ENCODE measurements around the gene MAX. TPM values are rescaled to one million over a fixed set of nuclear protein-coding genes. Genes with fewer than 3 reads are reported as not detected.
A peak's percentile ranks its signal among the peaks of the same experiment; 100 is the strongest.

Gene MAX
- total and polyA plus RNA-seq, 4 experiments from 2014 or later: 162 to 212 (median 181) TPM

GRCh38 chr14:65062096-65063075, 39.9 kb downstream of the MAX start:
- Mint-ChIP-seq H3K4me1 (peaks cover 0 to 11% (median 5%) of the 10 kb centered on the region in 4 donors), H3K4me3 (no peak overlapping the region), H3K36me3 (peaks cover 70% of the 10 kb centered on the region in 2 donors), H3K27me3 (no peaks in the 10 kb centered on the region), H3K9me3 (no peaks in the 10 kb centered on the region), H3K27ac (peak overlapping the region in 3 of 7 donors; percentile 25 to 43 (median 41))
- DNase-seq: no peak
- Histone ChIP-seq H3K4me3 (ENCODE audit: low read length in 2 of 2) (no peak overlapping the region), H3K27ac (ENCODE audit: low read depth, low read length) (no peak overlapping the region), H3K36me3 (ENCODE audit: insufficient read depth, low read length) (peaks cover 37% of the 10 kb centered on the region), H3K4me1 (ENCODE audit: insufficient read depth, low read length) (no peaks in the 10 kb centered on the region), H3K27me3 (ENCODE audit: insufficient read depth, low read length) (no peaks in the 10 kb centered on the region), H3K9me3 (ENCODE audit: control insufficient read depth in 1 of 2, low read length in 2 of 2) (no peaks in the 10 kb centered on the region)
- POLR2A ChIA-PET (ENCODE audit: partially characterized antibody): no interaction called here
- intact Hi-C loops (cut with micrococcal nuclease): no loop called here
- CTCF ChIA-PET (ENCODE audit: partially characterized antibody): no interaction called here

- H3K4me1 Mint-ChIP-seq: peaks cover 0 to 15% (median 4%) of the 10 kb centered on the region in 4 donors
- H3K36me3 ChIP-seq (ENCODE audit: insufficient read depth, low read length): peaks cover 15% of the 10 kb centered on the region
- H3K36me3 Mint-ChIP-seq: peaks cover 46 to 47% of the 10 kb centered on the region in 2 donors
- no peak overlapping the region for H3K27ac ChIP-seq (ENCODE audit: low read depth, low read length)
- no peaks in the 10 kb centered on the region for H3K27me3 ChIP-seq (ENCODE audit: insufficient read depth, low read length)
- no peaks in the 10 kb centered on the region for H3K9me3 ChIP-seq (ENCODE audit: control insufficient read depth in 1 of 2, low read length in 2 of 2)
- intact Hi-C loops (cut with micrococcal nuclease): no loop called here
- CTCF ChIA-PET (ENCODE audit: partially characterized antibody): no interaction called here
- H3K9me3 Mint-ChIP-seq: no peaks in the 10 kb centered on the region
- H3K4me3 Mint-ChIP-seq: no peak overlapping the region
- no peak for DNase-seq
- no peaks in the 10 kb centered on the region for H3K27me3 Mint-ChIP-seq
- no peaks in the 10 kb centered on the region for H3K4me1 ChIP-seq (ENCODE audit: insufficient read depth, low read length)
- H3K4me3 ChIP-seq (ENCODE audit: low read length in 2 of 2): no peak overlapping the region
- POLR2A ChIA-PET (ENCODE audit: partially characterized antibody): no interaction called here
- H3K27ac Mint-ChIP-seq: peak overlapping the region in 5 of 7 donors; percentile 29 to 80 (median 43)
Observed at GRCh38 chr14:65057695-65058094, 44.6 kb downstream of the MAX start.

- intact Hi-C loops (cut with micrococcal nuclease): no loop called here
- Mint-ChIP-seq H3K4me1 (peaks cover 0 to 19% (median 3%) of the 10 kb centered on the region in 4 donors), H3K4me3 (no peak overlapping the region), H3K27ac (peak overlapping the region in 4 of 7 donors; percentile 19 to 80 (median 68)), H3K9me3 (no peaks in the 10 kb centered on the region), H3K36me3 (peaks cover 30 to 32% of the 10 kb centered on the region in 2 donors), H3K27me3 (no peaks in the 10 kb centered on the region)
- H3K4me1 ChIP-seq (ENCODE audit: insufficient read depth, low read length): no peaks in the 10 kb centered on the region
- no peak for DNase-seq
- H3K36me3 ChIP-seq (ENCODE audit: insufficient read depth, low read length): no peaks in the 10 kb centered on the region
- H3K4me3 ChIP-seq (ENCODE audit: low read length in 2 of 2): no peak overlapping the region
- no peaks in the 10 kb centered on the region for H3K27me3 ChIP-seq (ENCODE audit: insufficient read depth, low read length)
- H3K9me3 ChIP-seq (ENCODE audit: control insufficient read depth in 1 of 2, low read length in 2 of 2): no peaks in the 10 kb centered on the region
- ChIA-PET POLR2A (ENCODE audit: partially characterized antibody) (no interaction called here), CTCF (ENCODE audit: partially characterized antibody) (no interaction called here)
- H3K27ac ChIP-seq (ENCODE audit: low read depth, low read length): no peak overlapping the region
Observed at GRCh38 chr14:65054471-65055085, 47.7 kb downstream of the MAX start.

- H3K36me3 Mint-ChIP-seq: peaks cover 23 to 27% of the 10 kb centered on the region in 2 donors
- H3K9me3 Mint-ChIP-seq: no peaks in the 10 kb centered on the region
- H3K4me3 ChIP-seq (ENCODE audit: low read length in 2 of 2): no peak overlapping the region
- CTCF ChIA-PET (ENCODE audit: partially characterized antibody): no interaction called here
- no peak for DNase-seq
- no peaks in the 10 kb centered on the region for H3K36me3 ChIP-seq (ENCODE audit: insufficient read depth, low read length)
- H3K9me3 ChIP-seq (ENCODE audit: control insufficient read depth in 1 of 2, low read length in 2 of 2): no peaks in the 10 kb centered on the region
- no peaks in the 10 kb centered on the region for H3K4me1 ChIP-seq (ENCODE audit: insufficient read depth, low read length)
- peaks cover 0 to 19% (median 1%) of the 10 kb centered on the region in 4 donors for H3K4me1 Mint-ChIP-seq
- POLR2A ChIA-PET (ENCODE audit: partially characterized antibody): no interaction called here
- H3K27ac Mint-ChIP-seq: peak overlapping the region in 2 of 7 donors; percentile 4 to 15
- no peaks in the 10 kb centered on the region for H3K27me3 Mint-ChIP-seq
- intact Hi-C loops (cut with micrococcal nuclease): no loop called here
- H3K27ac ChIP-seq (ENCODE audit: low read depth, low read length): no peak overlapping the region
- H3K27me3 ChIP-seq (ENCODE audit: insufficient read depth, low read length): no peaks in the 10 kb centered on the region
- no peak overlapping the region for H3K4me3 Mint-ChIP-seq
Observed at GRCh38 chr14:65053466-65053865, 48.9 kb downstream of the MAX start.

- Mint-ChIP-seq H3K27ac (peak overlapping the region in 4 of 7 donors; percentile 28 to 50 (median 34)), H3K4me1 (peaks cover 1 to 18% (median 1%) of the 10 kb centered on the region in 4 donors), H3K36me3 (peaks cover 19 to 24% of the 10 kb centered on the region in 2 donors), H3K4me3 (peak overlapping the region in 1 of 8 donors; percentile 11), H3K9me3 (no peaks in the 10 kb centered on the region), H3K27me3 (no peaks in the 10 kb centered on the region)
- no peak for DNase-seq
- Histone ChIP-seq H3K27me3 (ENCODE audit: insufficient read depth, low read length) (no peaks in the 10 kb centered on the region), H3K36me3 (ENCODE audit: insufficient read depth, low read length) (no peaks in the 10 kb centered on the region), H3K27ac (ENCODE audit: low read depth, low read length) (no peak overlapping the region), H3K9me3 (ENCODE audit: control insufficient read depth in 1 of 2, low read length in 2 of 2) (no peaks in the 10 kb centered on the region), H3K4me3 (ENCODE audit: low read length in 2 of 2) (no peak overlapping the region), H3K4me1 (ENCODE audit: insufficient read depth, low read length) (no peaks in the 10 kb centered on the region)
- intact Hi-C loops (cut with micrococcal nuclease): no loop called here
- CTCF ChIA-PET (ENCODE audit: partially characterized antibody): no interaction called here
- POLR2A ChIA-PET (ENCODE audit: partially characterized antibody): no interaction called here
Observed at GRCh38 chr14:65052832-65053231, 49.5 kb downstream of the MAX start.

GRCh38 chr14:65045709-65046108, 56.6 kb downstream of the MAX start:
- Mint-ChIP-seq H3K9me3 (no peaks in the 10 kb centered on the region), H3K27ac (no peak overlapping the region), H3K36me3 (peaks cover 38 to 47% of the 10 kb centered on the region in 2 donors), H3K4me1 (peaks cover 4 to 13% (median 6%) of the 10 kb centered on the region in 4 donors), H3K4me3 (no peak overlapping the region), H3K27me3 (no peaks in the 10 kb centered on the region)
- Histone ChIP-seq H3K9me3 (ENCODE audit: control insufficient read depth in 1 of 2, low read length in 2 of 2) (no peaks in the 10 kb centered on the region), H3K27ac (ENCODE audit: low read depth, low read length) (no peak overlapping the region), H3K27me3 (ENCODE audit: insufficient read depth, low read length) (no peaks in the 10 kb centered on the region), H3K36me3 (ENCODE audit: insufficient read depth, low read length) (peaks cover 25% of the 10 kb centered on the region), H3K4me1 (ENCODE audit: insufficient read depth, low read length) (no peaks in the 10 kb centered on the region), H3K4me3 (ENCODE audit: low read length in 2 of 2) (no peak overlapping the region)
- intact Hi-C loops (cut with micrococcal nuclease): no loop called here
- POLR2A ChIA-PET (ENCODE audit: partially characterized antibody): no interaction called here
- CTCF ChIA-PET (ENCODE audit: partially characterized antibody): no interaction called here
- DNase-seq: no peak

- peaks cover 39 to 50% of the 10 kb centered on the region in 2 donors for H3K36me3 Mint-ChIP-seq
- Histone ChIP-seq H3K4me3 (ENCODE audit: low read length in 2 of 2) (no peak overlapping the region), H3K4me1 (ENCODE audit: insufficient read depth, low read length) (no peaks in the 10 kb centered on the region), H3K36me3 (ENCODE audit: insufficient read depth, low read length) (peaks cover 27% of the 10 kb centered on the region), H3K27ac (ENCODE audit: low read depth, low read length) (no peak overlapping the region), H3K27me3 (ENCODE audit: insufficient read depth, low read length) (no peaks in the 10 kb centered on the region), H3K9me3 (ENCODE audit: control insufficient read depth in 1 of 2, low read length in 2 of 2) (no peaks in the 10 kb centered on the region)
- no peaks in the 10 kb centered on the region for H3K9me3 Mint-ChIP-seq
- H3K27ac Mint-ChIP-seq: peak overlapping the region in 1 of 7 donors; percentile 51
- no peak for DNase-seq
- H3K27me3 Mint-ChIP-seq: no peaks in the 10 kb centered on the region
- peaks cover 4 to 13% (median 6%) of the 10 kb centered on the region in 4 donors for H3K4me1 Mint-ChIP-seq
- no peak overlapping the region for H3K4me3 Mint-ChIP-seq
- intact Hi-C loops (cut with micrococcal nuclease): no loop called here
- ChIA-PET CTCF (ENCODE audit: partially characterized antibody) (no interaction called here), POLR2A (ENCODE audit: partially characterized antibody) (no interaction called here)
Observed at GRCh38 chr14:65045006-65045405, 57.3 kb downstream of the MAX start.

All from CD4-positive, alpha-beta memory T cell (primary cell).